H9 (cell line): ENCODE measurements around the gene PEX19. TPM values are rescaled to one million over a fixed set of nuclear protein-coding genes. Genes with fewer than 3 reads are reported as not detected.

Source experiments
- DNase-seq: peaks from one replicate; pipeline ENCODE4 v3.0.0-alpha.2; 2017
- H2AFZ ChIP-seq: one replicate; pipeline ENCODE4 v1.6.1; 2013; ENCODE audit warnings: mild to moderate bottlenecking, low read length, control low read depth, moderate library complexity
- H2AK5ac ChIP-seq: 2 replicates; pipeline ENCODE4 v1.6.1; 2013; ENCODE audit warnings: low read length, control low read depth, mixed read lengths; ENCODE audit not compliant: insufficient read length
- H2BK120ac ChIP-seq: one replicate; pipeline ENCODE4 v1.6.1; 2013; ENCODE audit warnings: low read depth, mild to moderate bottlenecking, low read length, control low read depth, inconsistent platforms; ENCODE audit not compliant: poor library complexity, severe bottlenecking
- H2BK12ac ChIP-seq: 2 replicates; pipeline ENCODE4 v1.6.1; 2013; ENCODE audit warnings: low read length, control low read depth, mixed read lengths, low read depth; ENCODE audit not compliant: insufficient read length
- H2BK15ac ChIP-seq: 2 replicates; pipeline ENCODE4 v1.6.1; 2013; ENCODE audit warnings: low read depth, low read length, control low read depth
- H2BK20ac ChIP-seq: one replicate; pipeline ENCODE4 v1.6.1; 2013; ENCODE audit warnings: low read depth, mild to moderate bottlenecking, low read length, control low read depth, inconsistent platforms; ENCODE audit not compliant: poor library complexity, severe bottlenecking
- H2BK5ac ChIP-seq: 2 replicates; pipeline ENCODE4 v1.6.1; 2013; ENCODE audit warnings: low read length, control low read depth, mixed read lengths; ENCODE audit not compliant: insufficient read length
- H3K14ac ChIP-seq: 2 replicates; pipeline ENCODE4 v1.6.1; 2013; ENCODE audit warnings: low read length, control low read depth; ENCODE audit not compliant: insufficient read depth
- H3K18ac ChIP-seq: 2 replicates; pipeline ENCODE4 v1.6.1; 2013; ENCODE audit warnings: low read depth, mild to moderate bottlenecking, mixed read lengths, low read length, control low read depth; ENCODE audit not compliant: insufficient read length
- H3K23ac ChIP-seq: 2 replicates; pipeline ENCODE4 v1.6.1; 2013; ENCODE audit warnings: low read length, control low read depth, mixed read lengths, low read depth; ENCODE audit not compliant: insufficient read length
- H3K23me2 ChIP-seq: 2 replicates; pipeline ENCODE4 v1.6.1; 2013; ENCODE audit warnings: low read depth, mild to moderate bottlenecking, mixed read lengths, low read length, control low read depth; ENCODE audit not compliant: insufficient read length, poor library complexity, severe bottlenecking
- H3K27ac ChIP-seq: 2 replicates; pipeline ENCODE4 v1.5.1; 2013; ENCODE audit warnings: low read length, control low read depth, mixed read lengths, low read depth; ENCODE audit not compliant: insufficient read length
- H3K27me3 ChIP-seq: 2 replicates; pipeline ENCODE4 v1.6.1; 2013; ENCODE audit warnings: low read length, control low read depth, inconsistent platforms; ENCODE audit not compliant: insufficient read depth
- H3K4ac ChIP-seq: 2 replicates; pipeline ENCODE4 v1.6.1; 2013; ENCODE audit warnings: low read depth, mild to moderate bottlenecking, control low read depth, inconsistent platforms, low read length, moderate library complexity
- H3K4me1 ChIP-seq: 2 replicates; pipeline ENCODE4 v1.6.1; 2013; ENCODE audit warnings: low read length, control low read depth, inconsistent platforms; ENCODE audit not compliant: insufficient read depth
- H3K4me2 ChIP-seq: 2 replicates; pipeline ENCODE4 v1.6.1; 2013; ENCODE audit warnings: low read length, control low read depth, mixed read lengths; ENCODE audit not compliant: insufficient read length, insufficient read depth
- H3K56ac ChIP-seq: 2 replicates; pipeline ENCODE4 v1.6.1; 2013; ENCODE audit warnings: low read depth, mild to moderate bottlenecking, mixed read lengths, low read length, control low read depth; ENCODE audit not compliant: insufficient read length
- H3K79me1 ChIP-seq: 2 replicates; pipeline ENCODE4 v1.6.1; 2013; ENCODE audit warnings: low read depth, mild to moderate bottlenecking, moderate library complexity, low read length, control low read depth, inconsistent platforms; ENCODE audit not compliant: insufficient read depth, poor library complexity, severe bottlenecking
- H3K79me2 ChIP-seq: 2 replicates; pipeline ENCODE4 v1.6.1; 2013; ENCODE audit warnings: low read length, control low read depth, inconsistent platforms; ENCODE audit not compliant: insufficient read depth
- H3K9ac ChIP-seq: 2 replicates; pipeline ENCODE4 v1.6.1; 2013; ENCODE audit warnings: low read length, control low read depth, mixed read lengths; ENCODE audit not compliant: insufficient read length; ENCODE audit errors: extremely low read depth
- H3K9me3 ChIP-seq: one replicate; pipeline ENCODE4 v1.6.1; 2013; ENCODE audit warnings: low read depth, low read length, inconsistent platforms; ENCODE audit not compliant: control insufficient read depth
- H3T11ph ChIP-seq: one replicate; pipeline ENCODE4 v1.6.1; 2013; ENCODE audit warnings: mild to moderate bottlenecking, low read length, control low read depth, inconsistent platforms
- H4K20me1 ChIP-seq: one replicate; pipeline ENCODE4 v1.6.1; 2013; ENCODE audit not compliant: control insufficient read depth, insufficient read length, insufficient read depth
- H4K5ac ChIP-seq: 2 replicates; pipeline ENCODE4 v1.6.1; 2013; ENCODE audit warnings: low read depth, mild to moderate bottlenecking, mixed read lengths, low read length, control low read depth; ENCODE audit not compliant: insufficient read length
- H4K8ac ChIP-seq: replicated peaks from 2 replicates; pipeline ENCODE4 v1.6.1; 2013; ENCODE audit warnings: low read length, control low read depth, mixed read lengths, low read depth; ENCODE audit not compliant: insufficient read length
- H4K91ac ChIP-seq: 2 replicates; pipeline ENCODE4 v1.6.1; 2013; ENCODE audit warnings: low read depth, mild to moderate bottlenecking, moderate library complexity, mixed read lengths, low read length, control low read depth; ENCODE audit not compliant: insufficient read length
- H3K27ac Mint-ChIP-seq, 3 experiments: 2 replicates in 2 of 3; 3 replicates in 1 of 3; pipeline ENCODE4 v1.8.0; 2020 to 2021; ENCODE audit warnings: mixed read lengths in 3 of 3, mild to moderate bottlenecking in 1 of 3, moderate library complexity in 1 of 3
- H3K27me3 Mint-ChIP-seq: 2 replicates; pipeline ENCODE4 v1.8.0; 2021; ENCODE audit warnings: low read depth, mild to moderate bottlenecking, moderate library complexity, mixed read lengths
- H3K36me3 Mint-ChIP-seq, 3 experiments: 2 replicates in 2 of 3; 3 replicates in 1 of 3; pipeline ENCODE4 v1.8.0; 2020 to 2021; ENCODE audit warnings: low read depth in 3 of 3, mixed read lengths in 3 of 3; ENCODE audit not compliant: insufficient read depth in 1 of 3
- H3K4me1 Mint-ChIP-seq, 2 experiments: 2 replicates each; pipeline ENCODE4 v1.8.0; 2020; ENCODE audit warnings: mixed read lengths in 2 of 2
- H3K4me3 Mint-ChIP-seq, 2 experiments: 2 replicates in 1 of 2; 3 replicates in 1 of 2; pipeline ENCODE4 v1.8.0; 2020 to 2021; ENCODE audit warnings: mild to moderate bottlenecking in 2 of 2, mixed read lengths in 2 of 2, moderate library complexity in 1 of 2
- H3K9me3 Mint-ChIP-seq, 2 experiments: 2 replicates in 1 of 2; 3 replicates in 1 of 2; pipeline ENCODE4 v1.8.0; 2020; ENCODE audit warnings: mild to moderate bottlenecking in 2 of 2, mixed read lengths in 2 of 2, moderate library complexity in 1 of 2
- WGBS: extraction: QIAGEN DNeasy Blood & Tissue Kit; methylation state at CpG from one replicate; pipeline ENCODE4 v1.1.7; 2013; ENCODE audit warnings: missing lambda C conversion rate, low lambda C conversion rate, mixed read lengths; ENCODE audit not compliant: insufficient read length; ENCODE audit errors: extremely low coverage; 5-methylcytosine and 5-hydroxymethylcytosine counted together
- total RNA-seq: library from RNA; stranded (reverse); gene quantifications from 2 replicates; pipeline ENCODE4 v1.2.1, GENCODE V29; 2021
- TF ChIP-seq, protein P1 (sequence below): fragments of 200-600 bp; sonication (generic); conservative IDR thresholded peaks from 3 replicates; pipeline ENCODE4 v1.8.0; 2021; ENCODE audit warnings: antibody characterized with exemption, mild to moderate bottlenecking

PEX19 gene
- total RNA-seq, 1 experiment from 2014 or later = 92.7 TPM

DNA sequence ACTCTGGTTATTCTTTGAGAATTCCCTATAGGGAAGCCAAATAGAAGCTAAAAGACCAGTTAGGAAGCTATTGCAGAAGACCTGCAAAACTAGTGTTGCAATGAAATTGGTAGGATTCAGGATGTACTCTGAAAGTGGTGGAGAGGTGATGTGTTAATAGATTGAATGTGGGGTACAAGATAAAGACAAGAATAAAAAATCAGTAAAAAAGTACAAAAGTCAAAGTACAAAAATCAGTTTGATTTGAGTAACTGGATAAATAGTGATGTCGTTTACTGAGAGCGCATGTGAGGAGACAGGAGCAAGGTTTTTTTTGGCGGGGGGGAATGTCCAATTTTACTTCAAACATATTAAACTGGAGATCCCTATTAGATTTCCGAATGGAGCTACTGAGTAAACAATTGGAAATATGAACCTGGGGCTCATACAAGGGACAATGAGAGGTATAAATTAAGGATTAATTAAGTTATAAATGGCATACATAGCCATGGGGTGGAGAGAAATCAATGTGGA lies 20.1 kb downstream of the PEX19 start:
- Histone ChIP-seq H3K9me3 (no peaks in the 10 kb centered on the region), H3K79me2 (peaks cover 6% of the 10 kb centered on the region), H2AFZ (no peak overlapping the region), H2BK20ac (no peak overlapping the region), H3K23ac (no peak overlapping the region), H3K9ac (no peak overlapping the region), H3K18ac (no peak overlapping the region), H4K5ac (no peak overlapping the region), H2BK15ac (no peak overlapping the region), H2BK5ac (no peak overlapping the region), H3K79me1 (no peaks in the 10 kb centered on the region), H3T11ph (no peak overlapping the region), H3K23me2 (peaks cover 4% of the 10 kb centered on the region), H3K4me2 (no peak overlapping the region), H2BK12ac (no peak overlapping the region), H3K4ac (no peak overlapping the region), H3K4me1 (0 out of 2 replicates have a peak, but pooled peaks cover 2% of the 10 kb centered on the region), H3K27ac (no peak overlapping the region), H3K14ac (no peak overlapping the region), H2BK120ac (no peak overlapping the region), H2AK5ac (no peak overlapping the region), H3K56ac (no peak overlapping the region), H3K27me3 (no peaks in the 10 kb centered on the region), H4K8ac (no peak overlapping the region), H4K20me1 (no peaks in the 10 kb centered on the region), H4K91ac (no peak overlapping the region)
- no peak for DNase-seq
- H3K27me3 Mint-ChIP-seq = peaks cover 22% of the 10 kb centered on the region
- TF ChIP-seq, protein P1, sequence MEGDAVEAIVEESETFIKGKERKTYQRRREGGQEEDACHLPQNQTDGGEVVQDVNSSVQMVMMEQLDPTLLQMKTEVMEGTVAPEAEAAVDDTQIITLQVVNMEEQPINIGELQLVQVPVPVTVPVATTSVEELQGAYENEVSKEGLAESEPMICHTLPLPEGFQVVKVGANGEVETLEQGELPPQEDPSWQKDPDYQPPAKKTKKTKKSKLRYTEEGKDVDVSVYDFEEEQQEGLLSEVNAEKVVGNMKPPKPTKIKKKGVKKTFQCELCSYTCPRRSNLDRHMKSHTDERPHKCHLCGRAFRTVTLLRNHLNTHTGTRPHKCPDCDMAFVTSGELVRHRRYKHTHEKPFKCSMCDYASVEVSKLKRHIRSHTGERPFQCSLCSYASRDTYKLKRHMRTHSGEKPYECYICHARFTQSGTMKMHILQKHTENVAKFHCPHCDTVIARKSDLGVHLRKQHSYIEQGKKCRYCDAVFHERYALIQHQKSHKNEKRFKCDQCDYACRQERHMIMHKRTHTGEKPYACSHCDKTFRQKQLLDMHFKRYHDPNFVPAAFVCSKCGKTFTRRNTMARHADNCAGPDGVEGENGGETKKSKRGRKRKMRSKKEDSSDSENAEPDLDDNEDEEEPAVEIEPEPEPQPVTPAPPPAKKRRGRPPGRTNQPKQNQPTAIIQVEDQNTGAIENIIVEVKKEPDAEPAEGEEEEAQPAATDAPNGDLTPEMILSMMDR = no peak
- H3K27ac Mint-ChIP-seq = no peak overlapping the region
- peaks cover 15 to 16% of the 10 kb centered on the region in 2 experiments for H3K4me1 Mint-ChIP-seq
- no peak overlapping the region for H3K4me3 Mint-ChIP-seq
- peaks cover 0 to 2% of the 10 kb centered on the region in 2 experiments; a peak in 1 of 5 replicates for H3K9me3 Mint-ChIP-seq
- WGBS = no CpG with 5 or more reads among the region's 4 CpGs
- H3K36me3 Mint-ChIP-seq = peaks cover 0 to 5% (median 4%) of the 10 kb centered on the region in 3 experiments; a peak in 4 of 7 replicates
